Renal cortex interstitium (tissue), 11 donors: Measurements from ENCODE around the gene CALR3. TPM values are rescaled to one million over a fixed set of nuclear protein-coding genes. Genes with fewer than 3 reads are reported as not detected.
A peak's percentile ranks its signal among the peaks of the same experiment; 100 is the strongest.
"Not testable (repeated sequence)": the region's sequence is repeated elsewhere in the genome, so short reads cannot be mapped to it uniquely, and the experiment has no call there.

Source experiments
- DNase-seq, 11 donors: peaks; one replicate each; pipeline ENCODE4 v3.0.0-alpha.2; 2013; ENCODE audit warnings: low read depth in 9 of 11, low spot score in 4 of 11; ENCODE audit errors: extremely low read depth in 1 of 11
- polyA plus RNA-seq, 3 donors: library from polyadenylated mRNA; unstranded; fragments of 120-200 nt; gene quantifications; one replicate each; pipeline ENCODE4 v1.2.1, GENCODE V29; 2013; ENCODE audit not compliant: insufficient read length in 3 of 3

Gene CALR3
- polyA plus RNA-seq, 3 donors, result not detected

- no peak for DNase-seq
Measured at GRCh38 chr19:16463341-16463990, 32.5 kb downstream of the CALR3 start.

- DNase-seq, result no peak
Measured at GRCh38 chr19:16462757-16463250, 33.2 kb downstream of the CALR3 start.

GRCh38 chr19:16461630-16462051, 34.3 kb downstream of the CALR3 start:
- DNase-seq, result no peak

- DNase-seq, result no peak
Measured at GRCh38 chr19:16460454-16460853, 35.5 kb downstream of the CALR3 start.

GRCh38 chr19:16459680-16460079, 36.3 kb downstream of the CALR3 start:
- DNase-seq, result no peak

- DNase-seq, result no peak
Measured at GRCh38 chr19:16458391-16459341, 37.3 kb downstream of the CALR3 start.

- no peak for DNase-seq
Measured at GRCh38 chr19:16457954-16458331, 38.0 kb downstream of the CALR3 start.

GRCh38 chr19:16457195-16457953, 38.6 kb downstream of the CALR3 start:
- DNase-seq, result peak in 3 of 11 donors; percentile 31 to 75 (median 50)

- DNase-seq, result no peak
Measured at GRCh38 chr19:16456652-16457194, 39.2 kb downstream of the CALR3 start.

GRCh38 chr19:16455489-16455888, 40.5 kb downstream of the CALR3 start:
- no peak for DNase-seq

- no peak for DNase-seq
Measured at GRCh38 chr19:16454351-16454918, 41.5 kb downstream of the CALR3 start.

- DNase-seq, result no peak
Measured at GRCh38 chr19:16452325-16452724, 43.6 kb downstream of the CALR3 start.

- no peak for DNase-seq
Measured at GRCh38 chr19:16449330-16449961, 46.5 kb downstream of the CALR3 start.

- not testable (repeated sequence) for DNase-seq
Measured at GRCh38 chr19:16448872-16449271, 47.1 kb downstream of the CALR3 start.

GRCh38 chr19:16446724-16447368, 49.1 kb downstream of the CALR3 start:
- no peak for DNase-seq

- no peak for DNase-seq
Measured at GRCh38 chr19:16446108-16446723, 49.8 kb downstream of the CALR3 start.
